Heart left ventricle (tissue), 16 donors: ENCODE measurements around the gene SBK1. TPM values are rescaled to one million over a fixed set of nuclear protein-coding genes. Genes with fewer than 3 reads are reported as not detected.

Experiments used
- ATAC-seq, 4 donors: fragments of 200-7000 bp; cut with Tn5 transposase; one replicate each; pipeline ENCODE4 v1.9.1; 2020 to 2022; ENCODE audit warnings: moderate library complexity in 4 of 4, mild to moderate bottlenecking in 3 of 4, moderate number of reproducible peaks in 1 of 4
- DNase-seq, 5 donors: peaks; one replicate each; pipeline ENCODE4 v3.0.0-alpha.2; 2020
- H3K27ac ChIP-seq, 12 donors: fragments of 200-600 bp; sonication (generic) in 4 of 12; one replicate each; pipeline versions ENCODE4 v1.5.0 to v1.8.0; 2016 to 2022; ENCODE audit warnings: mild to moderate bottlenecking in 2 of 12
- H3K27me3 ChIP-seq, 9 donors: fragments of 200-600 bp; sonication (generic) in 2 of 9; one replicate each; pipeline versions ENCODE4 v1.5.1 to v1.8.0; 2016 to 2022; ENCODE audit warnings: mild to moderate bottlenecking in 3 of 9
- H3K36me3 ChIP-seq, 9 donors: fragments of 200-600 bp; sonication (generic) in 2 of 9; one replicate each; pipeline versions ENCODE4 v1.5.0 to v1.8.0; 2018 to 2022; ENCODE audit warnings: mild to moderate bottlenecking in 2 of 9
- H3K4me1 ChIP-seq, 12 donors: fragments of 200-600 bp; sonication (generic) in 4 of 12; one replicate each; pipeline versions ENCODE4 v1.5.0 to v1.8.0; 2016 to 2022; ENCODE audit warnings: mild to moderate bottlenecking in 3 of 12
- H3K4me3 ChIP-seq, 12 donors: fragments of 200-600 bp; sonication (generic) in 4 of 12; one replicate each; pipeline versions ENCODE4 v1.5.0 to v1.8.0; 2017 to 2022; ENCODE audit warnings: mild to moderate bottlenecking in 9 of 12, moderate library complexity in 4 of 12
- H3K9me3 ChIP-seq, 12 donors: fragments of 200-600 bp; sonication (generic) in 4 of 12; one replicate each; pipeline versions ENCODE4 v1.5.0 to v1.8.0; 2016 to 2022; ENCODE audit warnings: mild to moderate bottlenecking in 1 of 12
- CTCF ChIP-seq, 12 donors: fragments of 200-600 bp; sonication (generic) in 4 of 12; IDR thresholded peaks; one replicate each; pipeline versions ENCODE4 v1.5.0 to v1.8.0; 2018 to 2022; ENCODE audit warnings: antibody characterized with exemption in 12 of 12, mild to moderate bottlenecking in 5 of 12
- POLR2A ChIP-seq, 2 donors: fragments of 450-650 bp; IDR thresholded peaks; one replicate each; pipeline ENCODE4 v1.6.1; 2017; ENCODE audit warnings: antibody characterized with exemption in 2 of 2, mild to moderate bottlenecking in 2 of 2, moderate library complexity in 2 of 2
- WGBS, 4 donors: extraction: QIAGEN DNeasy Blood & Tissue Kit in 2 of 4; methylation state at CpG; one replicate each; pipeline versions ENCODE4 v1.1.5 to v1.1.7; 2013 to 2018; 5-methylcytosine and 5-hydroxymethylcytosine counted together
- intact Hi-C, 10 donors: fragments of 100-400 bp; cut with DNase I; formaldehyde crosslinking; loops; one replicate each; pipeline versions ENCODE4 v1.11.1 to v1.14.2; 2022
- polyA plus RNA-seq, 2 donors: library from polyadenylated mRNA; stranded (reverse); fragments of 200-250 nt; gene quantifications; one replicate each; pipeline ENCODE4 v1.2.3, GENCODE V29; 2013
- total RNA-seq, 9 donors: library from RNA; depleted of rRNA in 2 of 9; stranded (reverse); fragments of >200 nt in 2 of 9; fragmentation: NEBNext Ultra II Directional in 3 of 9; extraction: Animal tissue kit (Norgen Biotek cat#: 25700) in 3 of 9; gene quantifications; one replicate each; pipeline versions ENCODE4 v1.1.0 to v1.2.4, GENCODE V29; 2016 to 2023
- donor health status: ischemic (EF 13 %, LVEDD 7.1; RV severe dilation, severe dysfunction).
- donor health status: healthy with polysubstance abuse.
- donor health status: DM: no; HTN: yes; CAD: no.
- donor health status: DM: no; HTN: no; CAD: no.
- donor health status: ischemic (EF 25% LVEDD 6.9; RV normal size, moderate dysfunction).
- donor health status: ischemic (EF 25% LVEDD 5.7; RV mildly dilated, moderate dysfunction).
- donor health status: healthy.
- donor health status: DM: yes; HTN: yes; CAD: no.
- donor health status: ischemic (EF 35%, LVEDD 5.7; RV mildly dilated, moderate dysfunction).
- donor health status: nonischemic (EF 11% LVEDD 7.7; RV severe dilation, severe dysfunction).
- donor health status: DM: yes; HTN: yes; CAD: no.
- donor health status: PGD.
- donor health status: ischemic (EF 29% LVEDD 5.4; RV normal size, mild dysfunction).
- donor health status: nonischemic (EF 23%, LVEDD 6.1; RV moderate dilation, normal function).

SBK1 gene
- total and polyA plus RNA-seq, 11 donors = 0.69 to 6.1 (median 2.4) TPM

GRCh38 chr16:28295276-28295675 is 3.0 kb downstream of the SBK1 start:
- no peaks in the 10 kb centered on the region for H3K36me3 ChIP-seq
- ATAC-seq = no peak
- no peak overlapping the region for H3K4me3 ChIP-seq
- peaks cover 0 to 14% (median 3%) of the 10 kb centered on the region in 9 donors for H3K27me3 ChIP-seq
- H3K27ac ChIP-seq = no peak overlapping the region
- intact Hi-C loops = loop anchor here in 1 of 10 donors (10.0 kb wide), 1 partner anchor 200 kb away; the partner anchor contains the start of genes APOBR and CLN3
- WGBS, 4 donors = 81 to 85% (median 83%) methylated on average over 11 of the region's 11 CpGs
- peaks cover 0 to 18% (median 9%) of the 10 kb centered on the region in 12 donors for H3K4me1 ChIP-seq
- H3K9me3 ChIP-seq = no peaks in the 10 kb centered on the region
- TF ChIP-seq POLR2A (IDR thresholded peaks at IDR 0.05) (no peak), CTCF (IDR thresholded peaks at IDR 0.05) (no peak)
- DNase-seq = no peak

- no peak for ATAC-seq
Observed at GRCh38 chr16:28297308-28297707, 5.0 kb downstream of the SBK1 start.

GRCh38 chr16:28297784-28298510 is 5.6 kb downstream of the SBK1 start:
- DNase-seq (no peak), ATAC-seq (no peak)
- no peak for TF ChIP-seq POLR2A (IDR thresholded peaks at IDR 0.05)
- TF ChIP-seq CTCF (IDR thresholded peaks at IDR 0.05) = no peak
- 53 to 73% (median 60%) methylated on average over 8 to 11 of the region's 11 CpGs for WGBS, 4 donors
- Histone ChIP-seq H3K27ac (no peak overlapping the region), H3K36me3 (no peaks in the 10 kb centered on the region), H3K27me3 (peaks cover 0 to 14% (median 3%) of the 10 kb centered on the region in 9 donors), H3K4me3 (no peak overlapping the region), H3K4me1 (peaks cover 0 to 16% (median 5%) of the 10 kb centered on the region in 12 donors), H3K9me3 (no peaks in the 10 kb centered on the region)
- intact Hi-C loops = loop anchor here in 1 of 10 donors (10.0 kb wide), 1 partner anchor 197 kb away; the partner anchor contains the start of genes APOBR and CLN3

More at GRCh38 chr16:28297308-28297707, 5.0 kb downstream of the SBK1 start:
- intact Hi-C loops = loop anchor here in 1 of 10 donors (10.0 kb wide), 1 partner anchor 197 kb away; the partner anchor contains the start of genes APOBR and CLN3
- H3K27ac ChIP-seq = no peak overlapping the region
- H3K9me3 ChIP-seq = no peaks in the 10 kb centered on the region
- 43 to 57% (median 49%) methylated on average over 2 of the region's 2 CpGs for WGBS, 4 donors
- no peak for DNase-seq
- H3K4me3 ChIP-seq = no peak overlapping the region
- H3K27me3 ChIP-seq = peaks cover 0 to 14% (median 3%) of the 10 kb centered on the region in 9 donors
- H3K36me3 ChIP-seq = no peaks in the 10 kb centered on the region
- TF ChIP-seq POLR2A (IDR thresholded peaks at IDR 0.05) (no peak), CTCF (IDR thresholded peaks at IDR 0.05) (no peak)
- H3K4me1 ChIP-seq = peaks cover 0 to 21% (median 9%) of the 10 kb centered on the region in 12 donors

GRCh38 chr16:28298511-28298878 is 6.2 kb downstream of the SBK1 start:
- intact Hi-C loops = loop anchor here in 1 of 10 donors (10.0 kb wide), 1 partner anchor 196 kb away; the partner anchor contains the start of genes APOBR and CLN3

More at GRCh38 chr16:28298511-28298878, 6.2 kb downstream of the SBK1 start:
- H3K4me3 ChIP-seq = no peak overlapping the region
- H3K27me3 ChIP-seq = peaks cover 0 to 8% (median 0%) of the 10 kb centered on the region in 9 donors
- ATAC-seq (no peak), DNase-seq (no peak)
- 57 to 68% (median 64%) methylated on average over 1 to 4 of the region's 4 CpGs for WGBS, 4 donors
- no peaks in the 10 kb centered on the region for H3K9me3 ChIP-seq
- H3K27ac ChIP-seq = no peak overlapping the region
- H3K36me3 ChIP-seq = no peaks in the 10 kb centered on the region
- TF ChIP-seq POLR2A (IDR thresholded peaks at IDR 0.05) (no peak), CTCF (IDR thresholded peaks at IDR 0.05) (no peak)
- H3K4me1 ChIP-seq = peaks cover 0 to 10% (median 1%) of the 10 kb centered on the region in 12 donors
